Measurements from ENCODE around the gene TIAM2.

TIAM2 gene

GRCh38 chr6:155132617-155133016 lies 137.5 kb downstream of the TIAM2 start:
- no peak for TF ChIP-seq CTCF (IDR thresholded peaks at IDR 0.05; ENCODE audit: extremely low read depth, insufficient read depth, missing control alignments)
- in situ Hi-C loops (cut with MboI; ENCODE audit: low pct_unique_long_range_greater_than_20kb, low sequenced_read_pairs, unreplicated experiment): no loop called here
- DNase-seq (ENCODE audit: low spot score): no peak

GRCh38 chr6:155141002-155141401 lies 145.9 kb downstream of the TIAM2 start:
- in situ Hi-C loops (cut with MboI; ENCODE audit: low pct_unique_long_range_greater_than_20kb, low sequenced_read_pairs, unreplicated experiment): no loop called here
- TF ChIP-seq CTCF (IDR thresholded peaks at IDR 0.05; ENCODE audit: extremely low read depth, insufficient read depth, missing control alignments): no peak
- no peak for DNase-seq (ENCODE audit: low spot score)

- no peak for TF ChIP-seq CTCF (IDR thresholded peaks at IDR 0.05; ENCODE audit: extremely low read depth, insufficient read depth, missing control alignments)
- in situ Hi-C loops (cut with MboI; ENCODE audit: low pct_unique_long_range_greater_than_20kb, low sequenced_read_pairs, unreplicated experiment): no loop called here
- DNase-seq (ENCODE audit: low spot score): no peak
Measured at GRCh38 chr6:155141512-155141911, 146.4 kb downstream of the TIAM2 start.

- TF ChIP-seq CTCF (IDR thresholded peaks at IDR 0.05; ENCODE audit: extremely low read depth, insufficient read depth, missing control alignments): no peak
- no peak for DNase-seq (ENCODE audit: low spot score)
- in situ Hi-C loops (cut with MboI; ENCODE audit: low pct_unique_long_range_greater_than_20kb, low sequenced_read_pairs, unreplicated experiment): no loop called here
Measured at GRCh38 chr6:155142168-155143028, 147.3 kb downstream of the TIAM2 start.

GRCh38 chr6:155143029-155143577 lies 148.0 kb downstream of the TIAM2 start:
- peak; percentile 50 for DNase-seq (ENCODE audit: low spot score)
- in situ Hi-C loops (cut with MboI; ENCODE audit: low pct_unique_long_range_greater_than_20kb, low sequenced_read_pairs, unreplicated experiment): no loop called here
- no peak for TF ChIP-seq CTCF (IDR thresholded peaks at IDR 0.05; ENCODE audit: extremely low read depth, insufficient read depth, missing control alignments)

- TF ChIP-seq CTCF (IDR thresholded peaks at IDR 0.05; ENCODE audit: extremely low read depth, insufficient read depth, missing control alignments): no peak
- in situ Hi-C loops (cut with MboI; ENCODE audit: low pct_unique_long_range_greater_than_20kb, low sequenced_read_pairs, unreplicated experiment): no loop called here
- DNase-seq (ENCODE audit: low spot score): no peak
Measured at GRCh38 chr6:155143578-155144106, 148.5 kb downstream of the TIAM2 start.
